Bronchial epithelial cell (primary cell): Measurements from ENCODE around the gene PLCXD1. TPM values are rescaled to one million over a fixed set of nuclear protein-coding genes. Genes with fewer than 3 reads are reported as not detected.

Source experiments
- DNase-seq: peaks from one replicate; pipeline ENCODE4 v3.0.0-alpha.2; 2010; ENCODE audit warnings: low read depth
- FAIRE-seq: peaks from 2 replicates; lab custom pipeline; 2011; peaks lifted over from hg19 to GRCh38; lab: Jason Lieb, UNC
- H3K27me3 ChIP-seq: 2 replicates; pipeline ENCODE4 v1.5.1; 2011; ENCODE audit warnings: low read length; ENCODE audit not compliant: control insufficient read depth, insufficient read depth
- H3K36me3 ChIP-seq: 2 replicates; pipeline ENCODE4 v1.5.1; 2011; ENCODE audit warnings: low read length; ENCODE audit not compliant: control insufficient read depth, insufficient read depth
- H3K4me3 ChIP-seq: 2 replicates; pipeline ENCODE4 v1.5.1; 2011; ENCODE audit warnings: mild to moderate bottlenecking, low read depth, low read length, control low read depth
- CTCF ChIP-seq: IDR thresholded peaks from 2 replicates; pipeline ENCODE4 v1.5.1; 2011; ENCODE audit warnings: mild to moderate bottlenecking, moderate library complexity, low read length, control low read depth, inconsistent platforms; ENCODE audit not compliant: insufficient read depth, severe bottlenecking
- total RNA-seq: library from RNA; depleted of rRNA; stranded (reverse); fragments of >200 nt; gene quantifications from 2 replicates; pipeline ENCODE4 v1.2.1, GENCODE V29; 2014

The PLCXD1 gene
- total RNA-seq, 1 donor from 2014 or later: 3.9 TPM

GRCh38 chrX:312621-313331 lies 31.6 kb downstream of the PLCXD1 start:
- no peak for DNase-seq
- FAIRE-seq: no peak
- no peak for TF ChIP-seq CTCF
- Histone ChIP-seq H3K4me3 (no peak overlapping the region), H3K36me3 (peaks cover 21% of the 10 kb centered on the region), H3K27me3 (no peaks in the 10 kb centered on the region)

GRCh38 chrX:313546-313945 lies 32.4 kb downstream of the PLCXD1 start:
- no peak for DNase-seq
- Histone ChIP-seq H3K27me3 (no peaks in the 10 kb centered on the region), H3K4me3 (no peak overlapping the region), H3K36me3 (peaks cover 19% of the 10 kb centered on the region)
- TF ChIP-seq CTCF: no peak
- no peak for FAIRE-seq

GRCh38 chrX:314049-314448 lies 32.9 kb downstream of the PLCXD1 start:
- no peak for FAIRE-seq
- Histone ChIP-seq H3K36me3 (peaks cover 18% of the 10 kb centered on the region), H3K27me3 (no peaks in the 10 kb centered on the region), H3K4me3 (no peak overlapping the region)
- TF ChIP-seq CTCF: no peak
- no peak for DNase-seq

GRCh38 chrX:314781-315595 lies 33.8 kb downstream of the PLCXD1 start:
- no peak for TF ChIP-seq CTCF
- H3K4me3 ChIP-seq: no peak overlapping the region
- DNase-seq: no peak
- no peak for FAIRE-seq
- H3K36me3 ChIP-seq: peaks cover 15% of the 10 kb centered on the region
- H3K27me3 ChIP-seq: no peaks in the 10 kb centered on the region

GRCh38 chrX:316351-317325 lies 35.5 kb downstream of the PLCXD1 start:
- Histone ChIP-seq H3K36me3 (peaks cover 9% of the 10 kb centered on the region), H3K27me3 (no peaks in the 10 kb centered on the region), H3K4me3 (no peak overlapping the region)
- DNase-seq (no peak), FAIRE-seq (no peak)
- no peak for TF ChIP-seq CTCF
